Measurements from ENCODE around the gene NUDT4.

The NUDT4 gene

GRCh38 chr12:93356214-93356613 is 21.5 kb upstream of the NUDT4 start:
- no peaks in the 10 kb centered on the region for H3K36me3 ChIP-seq (replicated peaks; ENCODE audit: insufficient read depth, low read length)
- H3K9me3 ChIP-seq (replicated peaks; ENCODE audit: insufficient read depth, low read length), result no peaks in the 10 kb centered on the region
- H3K4me3 ChIP-seq (ENCODE audit: low read length), result no peak overlapping the region
- H3K27me3 ChIP-seq (replicated peaks; ENCODE audit: insufficient read depth, low read length), result no peaks in the 10 kb centered on the region
- H3K4me2 ChIP-seq (ENCODE audit: low read depth, low read length), result no peak overlapping the region
- H2AFZ ChIP-seq (ENCODE audit: low read length), result no peak overlapping the region
- no peaks in the 10 kb centered on the region for H3F3A ChIP-seq (ENCODE audit: insufficient read depth, low read length)
- peaks cover 8% of the 10 kb centered on the region; the same call in 1 of the 2 replicates for H3K4me1 ChIP-seq (ENCODE audit: low read length)
- TF ChIP-seq EZH2phosphoT487 (IDR thresholded peaks at IDR 0.05; ENCODE audit: low read length) (no peak), EZH2 (optimal IDR thresholded peaks at IDR 0.05; ENCODE audit: low read depth, low read length) (no peak), CTCF (IDR thresholded peaks at IDR 0.05; ENCODE audit: low read length) (no peak)
- H3K9me2 ChIP-seq (replicated peaks; ENCODE audit: insufficient read depth, low read length), result no peaks in the 10 kb centered on the region
- no peak for DNase-seq
- H3K27ac ChIP-seq (ENCODE audit: low read length), result no peak overlapping the region
- no peaks in the 10 kb centered on the region for H3K79me2 ChIP-seq (ENCODE audit: low read length)
- H4K20me1 ChIP-seq (ENCODE audit: insufficient read depth, low read length), result no peaks in the 10 kb centered on the region
- no peak overlapping the region for H3K9ac ChIP-seq (ENCODE audit: low read length)

- Histone ChIP-seq H3F3A (ENCODE audit: insufficient read depth, low read length) (no peaks in the 10 kb centered on the region), H3K4me2 (ENCODE audit: low read depth, low read length) (no peak overlapping the region), H3K27ac (ENCODE audit: low read length) (no peak overlapping the region), H3K9ac (ENCODE audit: low read length) (no peak overlapping the region), H3K9me3 (replicated peaks; ENCODE audit: insufficient read depth, low read length) (no peaks in the 10 kb centered on the region), H4K20me1 (ENCODE audit: insufficient read depth, low read length) (no peaks in the 10 kb centered on the region), H3K27me3 (replicated peaks; ENCODE audit: insufficient read depth, low read length) (no peaks in the 10 kb centered on the region), H3K4me1 (ENCODE audit: low read length) (peaks cover 11% of the 10 kb centered on the region; the same call in 1 of the 2 replicates), H3K9me2 (replicated peaks; ENCODE audit: insufficient read depth, low read length) (no peaks in the 10 kb centered on the region), H3K79me2 (ENCODE audit: low read length) (no peaks in the 10 kb centered on the region), H2AFZ (ENCODE audit: low read length) (no peak overlapping the region), H3K4me3 (ENCODE audit: low read length) (no peak overlapping the region), H3K36me3 (replicated peaks; ENCODE audit: insufficient read depth, low read length) (no peaks in the 10 kb centered on the region)
- TF ChIP-seq CTCF (IDR thresholded peaks at IDR 0.05; ENCODE audit: low read length) (no peak), EZH2phosphoT487 (IDR thresholded peaks at IDR 0.05; ENCODE audit: low read length) (no peak), EZH2 (optimal IDR thresholded peaks at IDR 0.05; ENCODE audit: low read depth, low read length) (no peak)
- peak; percentile 35 for DNase-seq
These were observed 19.7 kb upstream of the NUDT4 start for GRCh38 chr12:93358058-93358457.

GRCh38 chr12:93358821-93359220 is 18.9 kb upstream of the NUDT4 start:
- Histone ChIP-seq H3F3A (ENCODE audit: insufficient read depth, low read length) (no peaks in the 10 kb centered on the region), H3K27ac (ENCODE audit: low read length) (no peak overlapping the region), H3K9me3 (replicated peaks; ENCODE audit: insufficient read depth, low read length) (no peaks in the 10 kb centered on the region), H3K9me2 (replicated peaks; ENCODE audit: insufficient read depth, low read length) (no peaks in the 10 kb centered on the region), H3K36me3 (replicated peaks; ENCODE audit: insufficient read depth, low read length) (no peaks in the 10 kb centered on the region), H3K79me2 (ENCODE audit: low read length) (no peaks in the 10 kb centered on the region), H3K4me3 (ENCODE audit: low read length) (no peak overlapping the region), H3K4me1 (ENCODE audit: low read length) (peaks cover 11% of the 10 kb centered on the region; the same call in 1 of the 2 replicates), H3K9ac (ENCODE audit: low read length) (no peak overlapping the region), H3K4me2 (ENCODE audit: low read depth, low read length) (no peak overlapping the region), H2AFZ (ENCODE audit: low read length) (no peak overlapping the region), H3K27me3 (replicated peaks; ENCODE audit: insufficient read depth, low read length) (no peaks in the 10 kb centered on the region), H4K20me1 (ENCODE audit: insufficient read depth, low read length) (no peaks in the 10 kb centered on the region)
- DNase-seq, result no peak
- TF ChIP-seq CTCF (IDR thresholded peaks at IDR 0.05; ENCODE audit: low read length) (no peak), EZH2phosphoT487 (IDR thresholded peaks at IDR 0.05; ENCODE audit: low read length) (no peak), EZH2 (optimal IDR thresholded peaks at IDR 0.05; ENCODE audit: low read depth, low read length) (no peak)

All from MM.1S (cell line).